GM04504 (cell line): ENCODE results near the gene SPIN2A.
"Not testable (repeated sequence)": the region's sequence is repeated elsewhere in the genome, so short reads cannot be mapped to it uniquely, and the experiment has no call there.

Experiments
- DNase-seq: peaks from one replicate; pipeline ENCODE4 v3.0.0-alpha.2; 2012; ENCODE audit warnings: low read depth

SPIN2A gene

DNA sequence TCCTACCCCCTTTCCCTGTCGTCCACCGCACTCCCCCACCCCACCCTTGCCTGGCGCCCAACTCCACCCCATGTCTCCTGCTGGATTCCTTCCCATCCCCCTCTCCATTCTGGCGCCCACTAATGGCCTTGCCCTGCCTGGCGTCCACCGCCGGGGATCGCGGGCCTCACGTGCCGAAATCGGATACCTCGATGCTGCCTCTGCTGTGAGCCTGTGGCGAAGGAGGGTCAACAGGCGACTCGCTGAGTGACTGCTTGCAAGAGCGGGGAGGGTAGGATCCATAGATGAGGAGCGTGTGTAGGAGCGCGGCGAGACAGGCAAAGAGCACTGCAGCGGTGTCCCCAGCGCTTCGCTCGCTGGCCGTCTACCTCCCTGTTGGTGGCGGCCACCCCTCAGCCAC, at the start of gene SPIN2A:
Gene SPIN2A, minus strand, starts transcription at position 325 of the 400 bp plus-strand sequence. CDS start 800 bp downstream, outside the sequence.
- not testable (repeated sequence) for DNase-seq

- DNase-seq, result no peak
Measured at GRCh38 chrX:57178605-57179004, 41.4 kb upstream of the SPIN2A start.

DNA sequence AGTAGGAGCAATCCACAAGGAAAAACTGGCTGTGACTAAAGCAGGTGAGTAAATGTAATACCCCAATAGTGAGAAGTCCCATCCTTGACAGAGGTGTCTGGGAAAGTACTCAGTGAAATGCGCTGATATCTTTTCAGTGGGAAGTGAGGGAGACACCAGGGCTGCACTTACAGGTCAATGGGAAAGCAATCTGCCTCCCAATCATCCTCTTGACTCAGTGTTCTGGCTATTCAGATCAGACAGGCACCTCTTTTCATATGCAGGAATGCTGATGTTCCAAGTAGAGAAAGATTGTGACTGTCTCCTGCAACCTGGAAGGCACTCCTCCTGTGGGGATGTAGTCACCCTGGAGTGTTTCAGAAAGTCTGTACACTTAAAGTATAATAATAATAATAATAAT, 39.9 kb upstream of the SPIN2A start:
- DNase-seq, result no peak

- DNase-seq, result no peak
Measured at GRCh38 chrX:57172544-57172943, 35.3 kb upstream of the SPIN2A start.

DNA sequence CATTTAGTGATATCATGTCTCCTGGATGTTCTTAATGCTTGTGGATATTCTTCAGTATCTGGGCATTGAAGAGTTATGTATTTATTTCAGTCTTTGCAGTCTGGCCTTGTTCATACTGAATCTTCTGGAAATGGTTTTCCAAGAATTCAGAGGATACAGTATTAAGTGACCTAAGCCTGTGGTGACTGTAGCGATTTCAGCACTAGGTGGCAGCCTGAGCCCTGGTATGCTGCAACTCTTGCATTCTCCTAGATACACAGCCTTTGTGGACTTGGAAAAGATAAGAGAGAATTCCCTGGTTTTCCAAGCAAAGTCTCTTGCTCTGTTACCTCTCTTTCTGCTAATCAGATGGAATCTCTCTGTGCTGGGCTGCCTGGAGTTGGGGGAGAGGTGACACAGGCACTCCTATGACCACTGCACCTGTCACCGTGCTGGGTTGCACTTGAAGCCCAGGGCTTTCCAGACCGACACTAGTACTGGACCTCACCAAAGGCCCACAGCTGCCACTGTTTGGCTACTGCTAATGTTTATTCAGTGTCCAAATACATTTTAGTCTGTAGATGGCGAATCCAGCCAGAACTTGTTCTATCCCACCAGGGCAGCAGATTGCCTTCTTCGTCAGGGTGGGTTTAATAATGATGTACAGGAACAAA, 19.3 kb upstream of the SPIN2A start:
- no peak for DNase-seq

DNA sequence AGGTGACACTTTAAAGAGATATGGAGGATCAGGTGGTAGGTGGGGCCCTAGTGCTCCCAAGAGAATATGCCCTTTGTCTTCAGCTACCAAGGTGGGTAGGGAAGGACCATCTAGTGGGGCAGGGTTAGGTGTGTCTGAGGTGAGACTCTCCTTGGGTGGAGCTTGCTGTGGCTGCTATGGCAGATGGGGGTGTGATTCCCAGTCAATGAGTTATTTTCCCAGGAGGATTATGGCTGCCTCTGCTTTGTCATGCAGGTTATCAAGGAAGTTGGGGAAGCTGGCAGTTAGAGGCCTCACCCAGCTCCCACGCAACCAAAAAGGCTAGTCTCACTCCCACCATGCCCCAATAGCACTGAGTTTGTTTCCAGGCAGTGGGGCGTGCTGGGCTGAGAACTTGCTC, 18.0 kb upstream of the SPIN2A start:
- DNase-seq, result no peak

DNA sequence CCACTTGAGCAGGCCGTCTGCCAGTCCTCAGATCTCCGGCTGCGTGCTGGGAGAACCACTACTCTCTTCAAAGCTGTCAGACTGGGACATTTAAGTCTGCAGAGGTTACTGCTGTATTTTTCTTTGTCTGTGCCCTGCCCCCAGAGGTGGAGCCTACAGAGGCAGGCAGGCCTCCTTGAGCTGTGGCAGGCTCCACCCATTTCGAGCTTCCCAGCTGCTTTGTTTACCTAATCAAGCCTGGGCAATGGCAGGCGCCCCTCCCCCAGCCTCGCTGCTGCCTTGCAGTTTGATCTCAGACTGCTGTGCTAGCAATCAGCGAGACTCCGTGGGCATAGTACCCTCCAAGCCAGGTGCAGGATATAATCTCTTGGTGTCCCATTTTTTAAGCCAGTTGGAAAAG, 15.0 kb upstream of the SPIN2A start:
- DNase-seq, result not testable (repeated sequence)

- no peak for DNase-seq
Measured at GRCh38 chrX:57138674-57139073, 1.5 kb upstream of the SPIN2A start.

- no peak for DNase-seq
Measured at GRCh38 chrX:57137501-57137900, 304 bp upstream of the SPIN2A start.

DNA sequence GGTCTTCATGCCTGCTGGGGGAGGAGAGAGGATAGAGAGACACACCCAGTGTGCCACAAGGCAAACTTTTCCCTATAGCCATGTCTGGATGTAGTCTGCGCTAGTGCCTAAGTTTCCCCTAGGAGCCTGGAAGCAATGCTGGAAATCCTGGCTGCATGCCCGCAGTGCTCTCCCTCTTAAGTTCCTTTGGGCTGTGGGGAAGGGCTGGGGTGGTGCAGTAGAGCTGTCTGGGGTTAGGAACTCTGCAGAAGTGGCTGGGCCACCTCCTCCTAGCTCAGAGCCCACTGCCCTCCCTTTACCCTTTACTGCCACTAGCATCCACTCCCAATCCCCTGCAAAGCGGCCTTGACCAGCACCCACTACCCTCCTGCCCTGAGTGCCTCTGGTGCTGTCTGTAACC, 608 bp downstream of the SPIN2A start:
- not testable (repeated sequence) for DNase-seq

GRCh38 chrX:57135287-57135686, 1.9 kb downstream of the SPIN2A start:
- no peak for DNase-seq

DNA sequence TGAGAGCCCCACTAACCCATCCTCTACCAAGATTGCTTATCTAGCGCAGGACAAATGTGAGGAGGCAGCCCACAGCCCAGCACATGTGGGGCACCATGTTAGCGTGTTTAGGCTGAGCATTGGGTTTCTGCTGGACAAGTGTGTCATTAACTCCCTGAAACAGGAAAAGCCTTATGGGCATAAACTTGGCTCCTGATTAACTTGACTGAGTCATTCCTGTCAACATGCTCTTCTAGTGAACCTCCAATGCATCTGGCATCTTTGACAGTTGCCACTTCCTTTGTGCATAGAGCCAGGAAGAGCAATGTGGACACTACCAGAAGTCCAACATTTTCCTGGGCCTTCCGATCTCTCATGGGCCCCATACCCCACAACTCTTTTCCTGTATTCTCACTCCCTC, 2.5 kb downstream of the SPIN2A start:
- no peak for DNase-seq

- no peak for DNase-seq
Measured at GRCh38 chrX:57133706-57134105, 3.5 kb downstream of the SPIN2A start.

- DNase-seq, result not testable (repeated sequence)
Measured at GRCh38 chrX:57133284-57133683, 3.9 kb downstream of the SPIN2A start.

DNA sequence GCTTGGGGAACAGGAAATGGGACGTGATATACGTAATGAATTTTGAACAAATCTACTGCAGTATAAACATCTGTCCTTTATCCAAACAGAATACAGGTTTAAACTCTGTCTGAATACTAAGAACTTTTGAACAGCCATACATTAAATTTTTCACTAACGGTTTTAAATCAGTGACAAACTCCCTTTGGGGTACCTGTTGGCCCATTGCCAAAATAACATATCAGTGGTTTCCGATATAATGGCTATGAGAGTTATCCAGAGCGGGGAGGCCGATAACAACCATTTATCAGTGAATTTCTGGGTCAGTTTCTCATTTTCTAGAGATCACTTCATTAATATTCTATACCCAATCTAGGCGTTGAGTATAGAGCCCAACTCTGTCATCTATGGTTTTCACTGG, 5.2 kb downstream of the SPIN2A start:
- no peak for DNase-seq

DNA sequence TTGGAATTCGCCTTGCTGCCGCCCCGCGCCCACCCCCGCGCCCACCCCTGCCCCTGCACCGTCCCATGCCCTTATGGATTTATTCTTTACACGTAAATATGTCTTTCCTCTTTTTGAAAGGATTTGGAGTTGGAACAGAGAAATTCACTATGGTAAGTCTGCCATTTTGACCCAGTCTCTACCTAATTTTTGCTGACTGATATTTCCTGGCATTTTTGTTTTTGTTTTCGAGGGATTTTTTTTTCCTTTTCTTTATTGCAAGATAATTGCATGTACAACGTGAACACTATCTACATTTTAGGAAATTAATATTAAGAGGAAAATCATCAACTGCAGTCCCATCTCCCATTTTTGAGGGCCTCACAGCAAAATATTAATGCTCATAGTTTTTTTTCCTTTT, 15.4 kb downstream of the SPIN2A start:
- no peak for DNase-seq

DNA sequence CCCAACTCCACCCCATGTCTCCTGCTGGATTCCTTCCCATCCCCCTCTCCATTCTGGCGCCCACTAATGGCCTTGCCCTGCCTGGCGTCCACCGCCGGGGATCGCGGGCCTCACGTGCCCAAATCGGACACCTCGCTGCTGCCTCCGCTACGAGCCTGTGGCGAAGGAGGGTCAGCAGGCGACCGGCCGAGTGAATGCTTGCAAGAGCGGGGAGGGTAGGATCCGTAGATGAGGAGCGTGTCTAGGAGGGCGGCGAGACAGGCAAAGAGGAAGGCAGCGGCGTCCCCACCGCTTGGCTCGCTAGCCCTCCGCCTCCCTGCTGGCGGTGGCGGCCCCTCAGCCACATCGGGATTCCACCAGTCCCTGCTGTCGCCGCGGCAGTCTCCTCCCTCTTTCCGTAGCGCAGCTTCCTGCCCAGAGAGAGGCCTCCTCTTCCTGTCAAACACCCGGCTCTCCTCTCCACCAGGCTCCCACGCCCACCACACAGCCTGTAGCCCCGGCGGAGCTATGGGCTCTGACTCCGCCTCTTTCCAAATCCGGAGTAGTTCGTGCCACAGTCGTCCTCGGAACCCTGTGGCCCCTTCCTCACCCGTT, 15.9 kb downstream of the SPIN2A start, which contains the start of gene SPIN2B:
Gene SPIN2B, minus strand, starts transcription at position 387 of the 594 bp plus-strand sequence.
- DNase-seq, result peak; percentile 46

GRCh38 chrX:57120619-57121161, 16.5 kb downstream of the SPIN2A start:
- not testable (repeated sequence) for DNase-seq

GRCh38 chrX:57119416-57119815, 17.8 kb downstream of the SPIN2A start:
- DNase-seq, result no peak

DNA sequence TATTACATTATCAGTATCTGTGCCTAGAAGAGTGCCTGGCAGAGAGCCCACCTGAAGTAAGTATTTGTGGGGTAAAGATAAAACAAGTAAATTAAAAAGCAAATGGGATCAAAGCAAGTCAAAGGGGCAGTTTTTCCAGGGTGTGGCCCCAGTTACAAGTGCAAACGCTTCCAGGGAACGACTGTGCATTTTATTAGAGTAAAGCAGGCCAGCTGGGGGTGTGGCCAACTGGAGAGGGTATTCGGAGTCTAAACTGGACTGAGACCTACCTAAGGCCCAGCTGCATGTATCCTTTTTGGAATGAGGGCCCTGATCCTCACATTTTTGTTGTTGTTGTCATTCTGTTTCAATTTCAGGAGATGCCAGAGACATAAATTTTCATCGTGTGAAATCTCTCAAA, 19.6 kb downstream of the SPIN2A start:
- not testable (repeated sequence) for DNase-seq

GRCh38 chrX:57104921-57105398, 32.2 kb downstream of the SPIN2A start:
- no peak for DNase-seq

GRCh38 chrX:57104406-57104805, 32.8 kb downstream of the SPIN2A start:
- DNase-seq, result no peak

- no peak for DNase-seq
Measured at GRCh38 chrX:57103489-57103888, 33.7 kb downstream of the SPIN2A start.
